K562 (cell line): ENCODE results near the gene METTL23.

Source experiments
- CC2D1A ChIP-seq: fragments of 450-650 bp; IDR thresholded peaks from 2 replicates; pipeline ENCODE4 v1.6.1; 2017; ENCODE audit warnings: mild to moderate bottlenecking
- CEBPB ChIP-seq: fragments of 450-650 bp; IDR thresholded peaks from 2 replicates; pipeline ENCODE4 v1.6.1; 2016; ENCODE audit warnings: missing genetic modification characterization, missing compliant biosample characterization
- HNRNPUL1 ChIP-seq: fragments of 200-400 bp; formaldehyde crosslinking; IDR thresholded peaks from 2 replicates; pipeline ENCODE4 v1.6.1; 2017; ENCODE audit warnings: low read length
- PML ChIP-seq: IDR thresholded peaks from 2 replicates; pipeline ENCODE4 v1.6.1; 2012; ENCODE audit warnings: low read length, inconsistent platforms
- POLR2B ChIP-seq: fragments of 450-650 bp; IDR thresholded peaks from 2 replicates; pipeline ENCODE4 v1.6.1; 2018; ENCODE audit warnings: low read depth; ENCODE audit not compliant: partially characterized antibody
- RNF2 ChIP-seq: sonication (generic); IDR thresholded peaks from 2 replicates; pipeline ENCODE4 v1.6.1; 2016
- TAF1 ChIP-seq: IDR thresholded peaks from 2 replicates; pipeline ENCODE4 v1.6.1; 2011; ENCODE audit warnings: mild to moderate bottlenecking, low read length, moderate library complexity; ENCODE audit not compliant: insufficient read depth, control insufficient read depth, severe bottlenecking; ENCODE audit errors: extremely low read depth
- TAF9B ChIP-seq: fragments of 450-650 bp; IDR thresholded peaks from 2 replicates; pipeline ENCODE4 v1.6.1; 2018; ENCODE audit warnings: mild to moderate bottlenecking; ENCODE audit not compliant: partially characterized antibody
- U2AF1 ChIP-seq: fragments of 200-400 bp; formaldehyde crosslinking; optimal IDR thresholded peaks from 2 replicates; pipeline ENCODE3; 2017; ENCODE audit warnings: mild to moderate bottlenecking, low read depth, low read length, moderate library complexity
- ZFX ChIP-seq: sonication (generic); formaldehyde crosslinking; IDR thresholded peaks from 2 replicates; pipeline ENCODE4 v1.8.0; 2022; ENCODE audit warnings: mild to moderate bottlenecking, missing genetic modification reagents, moderate library complexity
- ZNF253 ChIP-seq: fragments of 250-450 bp; sonication (Bioruptor Pico); conservative IDR thresholded peaks from 2 replicates; pipeline ENCODE4 v1.6.1; 2021; ENCODE audit warnings: mild to moderate bottlenecking
- TF ChIP-seq, protein P1 (sequence below): sonication (generic); formaldehyde crosslinking; IDR thresholded peaks from 2 replicates; pipeline ENCODE4 v1.8.0; 2023; ENCODE audit warnings: mild to moderate bottlenecking, missing genetic modification reagents
- TF ChIP-seq, protein P2 (sequence below): sonication (generic); formaldehyde crosslinking; IDR thresholded peaks from 2 replicates; pipeline ENCODE4 v1.8.1; 2023; ENCODE audit warnings: missing genetic modification reagents, mild to moderate bottlenecking, borderline replicate concordance

DNA sequence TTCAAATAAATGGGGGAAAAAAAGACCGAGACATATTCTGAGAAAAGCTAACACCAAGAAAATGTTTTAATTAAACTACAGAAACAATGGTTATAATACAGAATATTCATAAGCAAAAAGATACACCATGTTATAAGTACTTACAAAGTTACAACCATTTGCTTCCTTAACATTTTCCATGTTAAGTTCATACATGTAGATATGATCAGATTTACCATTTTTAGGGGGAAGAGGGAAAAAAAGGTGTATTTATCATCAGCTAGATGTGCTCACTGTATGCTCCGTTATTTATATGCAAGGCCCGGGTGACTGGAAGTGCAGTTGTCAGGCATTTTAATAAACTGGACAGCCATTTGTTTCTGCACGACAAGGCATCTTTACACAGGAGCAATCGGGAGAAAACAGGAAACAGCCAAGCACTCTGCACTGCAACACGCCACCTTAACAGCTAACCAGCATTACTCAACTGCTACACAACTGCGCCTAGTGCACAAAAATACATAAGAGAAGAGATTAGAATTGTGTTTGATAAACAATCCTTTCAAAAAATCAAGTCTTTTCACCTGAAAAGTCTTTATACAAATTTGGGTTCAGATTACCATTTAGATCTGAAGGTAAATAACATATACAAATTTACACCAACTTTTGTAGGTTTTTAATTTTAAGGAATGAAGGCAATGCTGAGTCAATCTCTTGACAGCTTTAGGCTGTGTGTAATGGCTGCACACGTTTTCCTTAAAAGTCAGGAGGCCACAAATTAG is 7.6 kb downstream of the METTL23 start:
- TF ChIP-seq CEBPB (tag), result no peak
- no peak for TF ChIP-seq TAF1
- no peak for TF ChIP-seq POLR2B
- no peak for TF ChIP-seq HNRNPUL1
- TF ChIP-seq U2AF1, result no peak
- no peak for TF ChIP-seq TAF9B
- TF ChIP-seq PML, result no peak
- TF ChIP-seq, protein P1, sequence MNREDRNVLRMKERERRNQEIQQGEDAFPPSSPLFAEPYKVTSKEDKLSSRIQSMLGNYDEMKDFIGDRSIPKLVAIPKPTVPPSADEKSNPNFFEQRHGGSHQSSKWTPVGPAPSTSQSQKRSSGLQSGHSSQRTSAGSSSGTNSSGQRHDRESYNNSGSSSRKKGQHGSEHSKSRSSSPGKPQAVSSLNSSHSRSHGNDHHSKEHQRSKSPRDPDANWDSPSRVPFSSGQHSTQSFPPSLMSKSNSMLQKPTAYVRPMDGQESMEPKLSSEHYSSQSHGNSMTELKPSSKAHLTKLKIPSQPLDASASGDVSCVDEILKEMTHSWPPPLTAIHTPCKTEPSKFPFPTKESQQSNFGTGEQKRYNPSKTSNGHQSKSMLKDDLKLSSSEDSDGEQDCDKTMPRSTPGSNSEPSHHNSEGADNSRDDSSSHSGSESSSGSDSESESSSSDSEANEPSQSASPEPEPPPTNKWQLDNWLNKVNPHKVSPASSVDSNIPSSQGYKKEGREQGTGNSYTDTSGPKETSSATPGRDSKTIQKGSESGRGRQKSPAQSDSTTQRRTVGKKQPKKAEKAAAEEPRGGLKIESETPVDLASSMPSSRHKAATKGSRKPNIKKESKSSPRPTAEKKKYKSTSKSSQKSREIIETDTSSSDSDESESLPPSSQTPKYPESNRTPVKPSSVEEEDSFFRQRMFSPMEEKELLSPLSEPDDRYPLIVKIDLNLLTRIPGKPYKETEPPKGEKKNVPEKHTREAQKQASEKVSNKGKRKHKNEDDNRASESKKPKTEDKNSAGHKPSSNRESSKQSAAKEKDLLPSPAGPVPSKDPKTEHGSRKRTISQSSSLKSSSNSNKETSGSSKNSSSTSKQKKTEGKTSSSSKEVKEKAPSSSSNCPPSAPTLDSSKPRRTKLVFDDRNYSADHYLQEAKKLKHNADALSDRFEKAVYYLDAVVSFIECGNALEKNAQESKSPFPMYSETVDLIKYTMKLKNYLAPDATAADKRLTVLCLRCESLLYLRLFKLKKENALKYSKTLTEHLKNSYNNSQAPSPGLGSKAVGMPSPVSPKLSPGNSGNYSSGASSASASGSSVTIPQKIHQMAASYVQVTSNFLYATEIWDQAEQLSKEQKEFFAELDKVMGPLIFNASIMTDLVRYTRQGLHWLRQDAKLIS (CRISPR knock-in tag), result no peak
- TF ChIP-seq ZFX (CRISPR knock-in tag), result no peak
- no peak for TF ChIP-seq CC2D1A
- TF ChIP-seq RNF2, result no peak
- TF ChIP-seq, protein P2, sequence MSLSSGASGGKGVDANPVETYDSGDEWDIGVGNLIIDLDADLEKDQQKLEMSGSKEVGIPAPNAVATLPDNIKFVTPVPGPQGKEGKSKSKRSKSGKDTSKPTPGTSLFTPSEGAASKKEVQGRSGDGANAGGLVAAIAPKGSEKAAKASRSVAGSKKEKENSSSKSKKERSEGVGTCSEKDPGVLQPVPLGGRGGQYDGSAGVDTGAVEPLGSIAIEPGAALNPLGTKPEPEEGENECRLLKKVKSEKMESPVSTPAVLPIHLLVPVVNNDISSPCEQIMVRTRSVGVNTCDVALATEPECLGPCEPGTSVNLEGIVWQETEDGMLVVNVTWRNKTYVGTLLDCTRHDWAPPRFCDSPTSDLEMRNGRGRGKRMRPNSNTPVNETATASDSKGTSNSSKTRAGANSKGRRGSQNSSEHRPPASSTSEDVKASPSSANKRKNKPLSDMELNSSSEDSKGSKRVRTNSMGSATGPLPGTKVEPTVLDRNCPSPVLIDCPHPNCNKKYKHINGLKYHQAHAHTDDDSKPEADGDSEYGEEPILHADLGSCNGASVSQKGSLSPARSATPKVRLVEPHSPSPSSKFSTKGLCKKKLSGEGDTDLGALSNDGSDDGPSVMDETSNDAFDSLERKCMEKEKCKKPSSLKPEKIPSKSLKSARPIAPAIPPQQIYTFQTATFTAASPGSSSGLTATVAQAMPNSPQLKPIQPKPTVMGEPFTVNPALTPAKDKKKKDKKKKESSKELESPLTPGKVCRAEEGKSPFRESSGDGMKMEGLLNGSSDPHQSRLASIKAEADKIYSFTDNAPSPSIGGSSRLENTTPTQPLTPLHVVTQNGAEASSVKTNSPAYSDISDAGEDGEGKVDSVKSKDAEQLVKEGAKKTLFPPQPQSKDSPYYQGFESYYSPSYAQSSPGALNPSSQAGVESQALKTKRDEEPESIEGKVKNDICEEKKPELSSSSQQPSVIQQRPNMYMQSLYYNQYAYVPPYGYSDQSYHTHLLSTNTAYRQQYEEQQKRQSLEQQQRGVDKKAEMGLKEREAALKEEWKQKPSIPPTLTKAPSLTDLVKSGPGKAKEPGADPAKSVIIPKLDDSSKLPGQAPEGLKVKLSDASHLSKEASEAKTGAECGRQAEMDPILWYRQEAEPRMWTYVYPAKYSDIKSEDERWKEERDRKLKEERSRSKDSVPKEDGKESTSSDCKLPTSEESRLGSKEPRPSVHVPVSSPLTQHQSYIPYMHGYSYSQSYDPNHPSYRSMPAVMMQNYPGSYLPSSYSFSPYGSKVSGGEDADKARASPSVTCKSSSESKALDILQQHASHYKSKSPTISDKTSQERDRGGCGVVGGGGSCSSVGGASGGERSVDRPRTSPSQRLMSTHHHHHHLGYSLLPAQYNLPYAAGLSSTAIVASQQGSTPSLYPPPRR (CRISPR knock-in tag), result no peak
- no peak for TF ChIP-seq ZNF253 (CRISPR knock-in tag)
